ENCODE measurements around the gene ZC3H10. TPM values are rescaled to one million over a fixed set of nuclear protein-coding genes. Genes with fewer than 3 reads are reported as not detected.

ZC3H10 gene
- total RNA-seq, 4 donors from 2014 or later: 3.7 to 10.1 (median 4.5) TPM

DNA sequence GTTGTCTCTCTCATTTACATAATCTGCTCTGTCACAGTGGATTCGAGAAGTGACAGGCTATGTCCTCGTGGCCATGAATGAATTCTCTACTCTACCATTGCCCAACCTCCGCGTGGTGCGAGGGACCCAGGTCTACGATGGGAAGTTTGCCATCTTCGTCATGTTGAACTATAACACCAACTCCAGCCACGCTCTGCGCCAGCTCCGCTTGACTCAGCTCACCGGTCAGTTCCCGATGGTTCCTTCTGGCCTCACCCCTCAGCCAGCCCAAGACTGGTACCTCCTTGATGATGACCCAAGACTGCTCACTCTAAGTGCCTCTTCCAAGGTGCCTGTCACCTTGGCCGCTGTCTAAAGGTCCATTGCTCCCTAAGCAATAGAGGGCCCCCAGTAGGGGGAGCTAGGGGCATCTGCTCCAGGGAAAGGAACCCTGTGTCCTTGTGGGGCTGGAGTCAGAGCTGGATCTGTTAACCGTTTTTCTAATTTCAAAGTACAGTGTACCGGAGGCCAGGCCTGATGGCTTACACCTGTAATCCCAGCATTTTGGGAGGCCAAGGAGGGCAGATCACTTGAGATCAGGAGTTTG is 33.0 kb upstream of the ZC3H10 start:
- Histone ChIP-seq H3K9me3 (no peaks in the 10 kb centered on the region), H3K4me1 (peaks cover 3 to 56% (median 35%) of the 10 kb centered on the region in 4 donors), H3K27ac (peak overlapping the region; percentile 32 to 94 (median 62)), H3K36me3 (peaks cover 0 to 8% (median 0%) of the 10 kb centered on the region in 4 donors), H3K4me3 (no peak overlapping the region), H3K27me3 (no peaks in the 10 kb centered on the region)
- no peak for TF ChIP-seq EP300 (IDR thresholded peaks at IDR 0.05; ENCODE audit: low read depth)
- TF ChIP-seq, protein P1, sequence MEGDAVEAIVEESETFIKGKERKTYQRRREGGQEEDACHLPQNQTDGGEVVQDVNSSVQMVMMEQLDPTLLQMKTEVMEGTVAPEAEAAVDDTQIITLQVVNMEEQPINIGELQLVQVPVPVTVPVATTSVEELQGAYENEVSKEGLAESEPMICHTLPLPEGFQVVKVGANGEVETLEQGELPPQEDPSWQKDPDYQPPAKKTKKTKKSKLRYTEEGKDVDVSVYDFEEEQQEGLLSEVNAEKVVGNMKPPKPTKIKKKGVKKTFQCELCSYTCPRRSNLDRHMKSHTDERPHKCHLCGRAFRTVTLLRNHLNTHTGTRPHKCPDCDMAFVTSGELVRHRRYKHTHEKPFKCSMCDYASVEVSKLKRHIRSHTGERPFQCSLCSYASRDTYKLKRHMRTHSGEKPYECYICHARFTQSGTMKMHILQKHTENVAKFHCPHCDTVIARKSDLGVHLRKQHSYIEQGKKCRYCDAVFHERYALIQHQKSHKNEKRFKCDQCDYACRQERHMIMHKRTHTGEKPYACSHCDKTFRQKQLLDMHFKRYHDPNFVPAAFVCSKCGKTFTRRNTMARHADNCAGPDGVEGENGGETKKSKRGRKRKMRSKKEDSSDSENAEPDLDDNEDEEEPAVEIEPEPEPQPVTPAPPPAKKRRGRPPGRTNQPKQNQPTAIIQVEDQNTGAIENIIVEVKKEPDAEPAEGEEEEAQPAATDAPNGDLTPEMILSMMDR (IDR thresholded peaks at IDR 0.05): peak in 3 of 5 experiments; percentile 12 to 29 (median 18)
- TF ChIP-seq POLR2AphosphoS5 (IDR thresholded peaks at IDR 0.05): no peak
- peak; percentile 41 for DNase-seq
- in situ Hi-C loops (cut with MboI; ENCODE audit: low pct_ligation_motif_present in 1 of 4, low pct_unique_long_range_greater_than_20kb in 1 of 4, low sequenced_read_pairs in 3 of 4) (no loop called here), intact Hi-C loops (cut with DNase I; ENCODE audit: low total_unique reads) (no loop called here)
- 50 to 87% methylated on average over 1 to 15 of the region's 15 CpGs for WGBS, 2 donors (ENCODE audit: low coverage in 1 of 2)

DNA sequence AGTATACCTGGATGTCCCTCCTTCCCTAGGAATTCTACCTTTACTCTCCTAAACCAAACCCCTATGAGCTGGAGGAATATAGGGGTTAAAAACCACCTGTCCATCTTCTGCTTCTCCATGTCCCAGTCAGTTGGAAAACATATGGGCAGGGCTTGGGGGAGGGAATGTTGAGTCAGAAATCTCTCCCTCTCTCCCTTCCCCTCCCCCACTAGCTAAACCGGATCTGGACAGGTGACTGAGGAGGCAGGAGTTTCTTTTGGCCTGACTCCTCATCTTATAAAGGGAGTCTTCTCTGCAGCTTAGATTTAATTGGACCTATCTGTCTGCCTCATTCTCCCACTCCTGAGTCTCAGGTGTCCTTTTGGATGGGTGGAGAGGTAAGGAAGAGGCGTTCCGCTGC is 32.0 kb upstream of the ZC3H10 start:
- TF ChIP-seq, protein P1 (IDR thresholded peaks at IDR 0.05): no peak
- no peak for TF ChIP-seq POLR2A (IDR thresholded peaks at IDR 0.05)
- TF ChIP-seq EP300 (IDR thresholded peaks at IDR 0.05; ENCODE audit: low read depth): peak; percentile 13
- peak in 1 of 3 donors; percentile 8 for TF ChIP-seq POLR2AphosphoS5 (IDR thresholded peaks at IDR 0.05)
- no peaks in the 10 kb centered on the region for H3K27me3 ChIP-seq
- H3K4me3 ChIP-seq: no peak overlapping the region
- peaks cover 3 to 53% (median 31%) of the 10 kb centered on the region in 4 donors for H3K4me1 ChIP-seq
- peaks cover 0 to 8% (median 0%) of the 10 kb centered on the region in 4 donors for H3K36me3 ChIP-seq
- intact Hi-C loops (cut with DNase I; ENCODE audit: low total_unique reads) (no loop called here), in situ Hi-C loops (cut with MboI; ENCODE audit: low pct_ligation_motif_present in 1 of 4, low pct_unique_long_range_greater_than_20kb in 1 of 4, low sequenced_read_pairs in 3 of 4) (no loop called here)
- H3K9me3 ChIP-seq: no peaks in the 10 kb centered on the region
- WGBS, 2 donors (ENCODE audit: low coverage in 1 of 2): 79% methylated on average over 3 of the region's 3 CpGs; no CpG with 5 or more reads in 1 of the 2 donors
- peak; percentile 57 for DNase-seq
- H3K27ac ChIP-seq: peak overlapping the region; percentile 65 to 94 (median 72)

DNA sequence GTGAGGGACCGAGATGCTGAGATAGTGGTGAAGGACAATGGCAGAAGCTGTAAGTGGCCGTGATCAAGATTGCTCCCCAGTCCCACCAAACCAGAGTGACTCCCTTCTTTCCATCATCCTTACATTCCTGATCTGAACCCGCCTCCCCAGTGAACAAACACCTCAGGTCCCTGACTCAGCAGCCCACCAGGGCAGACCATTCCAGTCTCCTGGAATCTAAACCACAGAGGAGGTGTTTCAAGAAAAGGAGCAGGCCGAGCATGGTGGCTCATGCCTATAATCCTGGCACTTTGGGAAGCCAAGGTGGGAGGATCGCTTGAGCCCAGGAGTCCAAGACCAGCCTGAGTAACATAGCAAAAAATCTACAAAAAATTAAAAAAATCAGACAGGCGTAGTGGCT is 31.5 kb upstream of the ZC3H10 start:
- H3K4me1 ChIP-seq: peaks cover 3 to 53% (median 31%) of the 10 kb centered on the region in 4 donors
- intact Hi-C loops (cut with DNase I; ENCODE audit: low total_unique reads): no loop called here
- no peak overlapping the region for H3K4me3 ChIP-seq
- no peaks in the 10 kb centered on the region for H3K9me3 ChIP-seq
- H3K27me3 ChIP-seq: no peaks in the 10 kb centered on the region
- WGBS, 2 donors (ENCODE audit: low coverage in 1 of 2): 80 to 82% methylated on average over 3 to 6 of the region's 6 CpGs
- TF ChIP-seq EP300 (IDR thresholded peaks at IDR 0.05; ENCODE audit: low read depth) (no peak), POLR2AphosphoS5 (IDR thresholded peaks at IDR 0.05) (no peak), POLR2A (IDR thresholded peaks at IDR 0.05) (no peak)
- TF ChIP-seq, protein P1 (IDR thresholded peaks at IDR 0.05): no peak
- peaks cover 0 to 8% (median 0%) of the 10 kb centered on the region in 4 donors for H3K36me3 ChIP-seq
- in situ Hi-C loops (cut with MboI; ENCODE audit: low pct_ligation_motif_present in 1 of 4, low pct_unique_long_range_greater_than_20kb in 1 of 4, low sequenced_read_pairs in 3 of 4): no loop called here
- DNase-seq: no peak
- H3K27ac ChIP-seq: peak overlapping the region; percentile 65 to 94 (median 72)

DNA sequence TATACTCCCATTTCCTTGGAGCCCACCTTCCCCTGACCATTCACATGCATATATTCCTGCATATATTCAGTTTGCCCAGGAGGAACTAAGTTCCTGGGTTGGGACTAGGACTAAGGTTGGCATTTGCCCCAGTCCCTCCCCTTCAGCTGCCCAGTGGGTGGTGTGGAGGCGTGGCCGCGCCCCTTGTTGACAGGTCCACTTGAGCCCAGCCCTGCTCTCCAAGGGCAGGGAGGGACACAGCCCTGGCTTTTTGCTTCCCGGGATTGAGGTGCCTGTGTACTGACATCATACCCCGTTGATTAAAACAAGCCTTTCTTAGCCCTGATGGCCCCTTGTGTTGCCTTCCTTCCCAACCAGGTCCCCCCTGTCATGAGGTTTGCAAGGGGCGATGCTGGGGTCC is 30.8 kb upstream of the ZC3H10 start:
- H3K36me3 ChIP-seq: peaks cover 0 to 8% (median 0%) of the 10 kb centered on the region in 4 donors
- no peak overlapping the region for H3K4me3 ChIP-seq
- no peaks in the 10 kb centered on the region for H3K27me3 ChIP-seq
- TF ChIP-seq POLR2A (IDR thresholded peaks at IDR 0.05) (peak; percentile 8), EP300 (IDR thresholded peaks at IDR 0.05; ENCODE audit: low read depth) (no peak), POLR2AphosphoS5 (IDR thresholded peaks at IDR 0.05) (peak in 2 of 3 donors; percentile 26 to 62)
- peak; percentile 91 for DNase-seq
- intact Hi-C loops (cut with DNase I; ENCODE audit: low total_unique reads) (no loop called here), in situ Hi-C loops (cut with MboI; ENCODE audit: low pct_ligation_motif_present in 1 of 4, low pct_unique_long_range_greater_than_20kb in 1 of 4, low sequenced_read_pairs in 3 of 4) (no loop called here)
- WGBS, 2 donors (ENCODE audit: low coverage in 1 of 2): 49% methylated on average over 6 of the region's 6 CpGs; no CpG with 5 or more reads in 1 of the 2 donors
- H3K27ac ChIP-seq: peak overlapping the region; percentile 65 to 94 (median 72)
- H3K4me1 ChIP-seq: peaks cover 3 to 52% (median 31%) of the 10 kb centered on the region in 4 donors
- H3K9me3 ChIP-seq: no peaks in the 10 kb centered on the region

Measured in transverse colon (tissue), 4 donors.